HK-2 (cell line): Measurements from ENCODE around the gene CAPN7.

Experiments used
- DNase-seq: peaks from one replicate; pipeline ENCODE4 v3.0.0-alpha.2; 2018; ENCODE audit not compliant: unreplicated experiment

Gene CAPN7

GRCh38 chr3:15199493-15200105 lies 6.4 kb upstream of the CAPN7 start:
- no peak for DNase-seq

DNA sequence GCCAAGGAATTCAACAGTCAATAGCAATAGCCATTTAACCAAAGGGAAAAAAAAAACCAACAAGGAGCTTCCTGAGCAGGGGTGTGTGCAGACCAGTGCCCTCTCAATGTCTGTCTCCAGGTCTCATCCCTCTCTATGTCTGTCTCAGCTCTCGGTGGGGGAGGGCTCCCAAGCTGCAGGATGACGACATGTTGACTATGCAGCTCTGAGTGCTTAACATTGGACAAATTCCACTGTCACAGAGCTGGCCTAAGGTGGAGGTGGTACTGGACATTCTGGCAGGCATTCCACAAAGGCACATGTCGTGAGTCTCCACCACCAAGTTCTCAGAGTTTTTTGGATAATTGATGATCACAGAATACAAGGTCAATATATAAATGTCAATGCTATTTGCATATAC lies 2.0 kb upstream of the CAPN7 start:
- peak; percentile 62 for DNase-seq

GRCh38 chr3:15205482-15205933 lies 538 bp upstream of the CAPN7 start:
- no peak for DNase-seq

DNA sequence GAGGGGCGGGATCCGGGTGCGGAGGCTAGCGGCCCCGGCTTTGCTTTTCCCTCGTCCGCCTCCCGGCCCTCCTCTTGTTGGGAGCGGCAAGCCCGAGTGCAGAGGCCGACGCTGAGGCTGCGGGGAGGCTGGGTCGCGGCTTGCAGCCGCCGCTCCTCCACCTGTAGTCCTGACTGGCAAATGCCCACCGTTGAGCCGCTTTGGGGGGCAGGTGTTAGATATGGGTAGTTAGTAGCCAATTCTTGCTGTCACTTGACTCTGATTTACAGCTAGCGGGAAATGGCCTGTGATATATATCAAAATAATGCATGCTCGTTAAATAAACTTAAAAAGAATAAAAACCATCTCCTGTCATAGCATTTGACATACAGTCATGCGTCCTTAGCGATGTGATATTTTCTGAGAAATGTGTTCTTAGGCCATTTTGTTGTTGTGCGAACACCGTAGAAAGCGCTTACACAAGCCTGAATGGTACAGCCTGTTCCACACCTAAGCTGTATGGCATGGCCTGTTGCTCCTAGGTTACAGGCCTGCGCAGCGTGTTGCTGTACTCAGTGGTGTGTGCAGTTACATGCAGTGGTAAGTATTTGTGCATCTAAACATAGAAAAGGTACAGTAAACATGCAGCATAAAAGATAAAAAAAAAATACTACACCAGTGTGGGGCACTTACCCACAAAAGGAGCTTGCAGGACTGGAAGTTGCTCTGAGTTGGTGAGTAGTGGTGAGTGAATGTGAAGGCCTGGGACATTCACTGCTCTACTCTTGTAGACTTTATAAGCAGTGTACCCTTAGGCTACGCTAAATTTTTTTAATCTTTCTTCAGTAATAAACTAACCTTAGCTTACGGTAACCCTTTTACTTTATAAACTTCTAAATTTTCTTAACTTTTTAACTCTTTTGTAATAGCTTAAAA lies 873 bp downstream of the CAPN7 start:
- peak; percentile 38 for DNase-seq

DNA sequence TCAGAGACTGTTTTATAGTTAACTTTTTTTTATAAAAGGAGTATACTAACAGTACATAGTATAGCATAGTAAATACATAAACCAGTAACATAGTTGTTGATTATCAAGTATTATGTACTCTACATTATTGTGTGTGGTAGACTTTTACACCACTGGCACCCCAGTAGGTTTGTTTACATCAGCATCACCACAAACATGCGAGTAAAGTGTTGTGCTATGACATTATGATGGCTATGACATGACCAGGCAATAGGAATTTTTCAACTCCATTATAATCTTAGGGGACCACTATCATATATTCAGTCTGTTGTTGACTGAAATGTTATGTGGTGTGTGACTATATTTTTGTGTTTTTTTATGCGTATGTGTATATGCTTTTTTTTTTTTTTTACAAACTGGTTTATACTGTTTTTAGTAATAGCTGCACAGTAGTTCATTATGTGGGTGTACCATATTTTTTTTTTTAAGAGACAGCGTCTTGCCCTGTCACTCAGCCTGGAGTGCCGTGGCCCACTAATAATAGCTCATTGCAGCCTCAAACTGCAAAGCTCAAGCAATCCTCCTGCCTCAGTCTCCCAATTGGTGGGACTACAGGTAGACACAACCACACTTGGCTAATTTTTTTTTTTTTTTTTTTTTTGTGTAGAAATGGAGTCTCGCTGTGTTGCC lies 1.9 kb downstream of the CAPN7 start:
- DNase-seq: no peak

DNA sequence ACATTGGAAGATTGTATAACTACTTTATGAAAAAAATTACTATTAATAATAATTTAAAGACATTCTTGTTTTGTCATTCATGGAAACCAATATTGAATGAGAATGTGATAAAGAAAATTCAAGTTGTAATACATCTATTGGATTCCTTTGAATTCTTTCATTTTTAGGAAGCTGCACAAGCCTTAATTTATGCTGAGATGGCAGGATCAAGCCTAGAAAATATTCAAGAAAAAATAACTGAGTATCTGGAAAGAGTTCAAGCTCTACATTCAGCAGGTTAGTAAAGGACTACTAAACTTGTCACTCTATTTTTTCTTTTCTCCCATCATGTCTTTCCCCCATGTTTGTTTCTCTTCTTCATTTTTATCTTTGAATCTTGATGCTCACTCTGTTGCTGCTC lies 5.9 kb downstream of the CAPN7 start:
- no peak for DNase-seq

DNA sequence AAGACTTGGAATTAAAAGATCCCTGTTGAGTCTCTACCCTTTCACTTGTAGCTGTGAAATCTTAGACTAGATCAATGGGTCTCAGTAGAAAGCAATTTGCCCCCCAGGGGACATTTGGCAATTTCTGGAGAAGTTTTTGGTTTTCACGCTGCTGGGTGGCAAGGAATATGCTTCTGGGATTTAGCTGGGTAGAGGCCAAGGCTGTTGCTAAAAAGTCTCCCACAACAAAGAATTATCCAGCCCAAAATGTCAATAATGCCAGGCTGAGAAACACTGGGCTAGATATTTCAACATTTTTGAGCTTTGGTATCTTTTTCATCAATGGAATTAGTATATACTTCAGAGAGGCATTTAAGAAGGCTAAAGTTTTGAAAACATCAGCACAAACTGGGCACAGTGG lies 8.7 kb downstream of the CAPN7 start:
- no peak for DNase-seq

DNA sequence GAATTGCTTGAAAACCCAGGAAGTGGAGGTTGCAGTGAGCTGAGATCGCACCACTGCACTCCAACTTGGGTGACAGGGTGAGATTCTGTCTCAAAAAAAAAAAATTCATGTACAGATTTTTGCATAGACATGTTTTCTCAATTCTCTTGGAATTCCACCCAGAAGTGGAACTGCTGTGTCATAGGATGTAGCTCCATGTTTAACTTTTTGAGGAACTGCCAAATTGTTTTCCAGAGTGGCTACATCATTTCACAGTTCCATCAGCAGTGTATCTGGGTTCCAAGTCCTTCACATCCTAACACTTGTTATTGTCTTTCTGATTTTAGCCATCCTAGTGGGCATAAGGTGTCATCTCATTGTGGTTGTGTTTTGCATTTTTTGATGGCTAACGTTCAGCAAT lies 9.9 kb downstream of the CAPN7 start:
- no peak for DNase-seq

- no peak for DNase-seq
These were observed 10.5 kb downstream of the CAPN7 start for GRCh38 chr3:15216501-15216900.

GRCh38 chr3:15217011-15217671 lies 11.1 kb downstream of the CAPN7 start:
- DNase-seq: no peak

- DNase-seq: no peak
These were observed 11.8 kb downstream of the CAPN7 start for GRCh38 chr3:15217841-15218267.

DNA sequence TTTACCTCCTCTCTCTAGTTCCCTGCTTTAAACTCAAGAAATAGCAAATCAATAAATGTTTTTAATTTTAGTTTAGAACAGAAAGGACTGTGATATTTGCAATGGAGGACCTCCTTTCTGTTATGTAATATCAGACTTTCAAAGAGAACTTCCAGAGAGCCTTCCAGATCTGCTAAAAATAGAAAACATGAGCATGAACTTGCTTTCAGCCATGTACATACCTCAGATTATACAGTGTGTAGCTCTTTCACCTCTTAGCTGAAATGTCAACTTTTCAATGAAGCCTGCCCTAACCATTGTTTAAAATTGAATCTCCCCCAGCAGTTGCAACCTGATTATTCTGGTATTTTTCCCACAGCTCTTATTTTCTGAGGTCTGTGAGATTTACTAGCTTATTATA lies 12.6 kb downstream of the CAPN7 start:
- DNase-seq: no peak

DNA sequence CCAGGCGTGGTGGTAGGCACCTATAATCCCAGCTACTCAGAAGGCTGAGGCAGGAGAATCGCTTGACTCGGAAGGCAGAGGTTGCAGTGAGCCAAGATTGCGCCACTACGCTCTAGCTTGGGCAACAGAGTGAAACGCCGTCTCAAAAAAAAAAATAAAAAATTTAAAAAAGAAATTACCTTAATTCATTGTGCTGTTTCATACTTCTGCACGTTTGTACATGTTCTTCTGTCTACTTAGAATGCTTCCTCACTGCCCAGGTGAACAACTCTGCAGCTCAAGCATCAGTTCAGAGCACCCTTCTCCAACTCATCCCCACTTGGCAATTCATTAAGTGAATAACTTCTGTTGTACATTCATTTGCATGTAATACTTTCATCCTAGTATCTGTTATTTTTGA lies 14.0 kb downstream of the CAPN7 start:
- no peak for DNase-seq

GRCh38 chr3:15220661-15221060 lies 14.6 kb downstream of the CAPN7 start:
- DNase-seq: no peak

- DNase-seq: no peak
These were observed 15.7 kb downstream of the CAPN7 start for GRCh38 chr3:15221574-15222217.

DNA sequence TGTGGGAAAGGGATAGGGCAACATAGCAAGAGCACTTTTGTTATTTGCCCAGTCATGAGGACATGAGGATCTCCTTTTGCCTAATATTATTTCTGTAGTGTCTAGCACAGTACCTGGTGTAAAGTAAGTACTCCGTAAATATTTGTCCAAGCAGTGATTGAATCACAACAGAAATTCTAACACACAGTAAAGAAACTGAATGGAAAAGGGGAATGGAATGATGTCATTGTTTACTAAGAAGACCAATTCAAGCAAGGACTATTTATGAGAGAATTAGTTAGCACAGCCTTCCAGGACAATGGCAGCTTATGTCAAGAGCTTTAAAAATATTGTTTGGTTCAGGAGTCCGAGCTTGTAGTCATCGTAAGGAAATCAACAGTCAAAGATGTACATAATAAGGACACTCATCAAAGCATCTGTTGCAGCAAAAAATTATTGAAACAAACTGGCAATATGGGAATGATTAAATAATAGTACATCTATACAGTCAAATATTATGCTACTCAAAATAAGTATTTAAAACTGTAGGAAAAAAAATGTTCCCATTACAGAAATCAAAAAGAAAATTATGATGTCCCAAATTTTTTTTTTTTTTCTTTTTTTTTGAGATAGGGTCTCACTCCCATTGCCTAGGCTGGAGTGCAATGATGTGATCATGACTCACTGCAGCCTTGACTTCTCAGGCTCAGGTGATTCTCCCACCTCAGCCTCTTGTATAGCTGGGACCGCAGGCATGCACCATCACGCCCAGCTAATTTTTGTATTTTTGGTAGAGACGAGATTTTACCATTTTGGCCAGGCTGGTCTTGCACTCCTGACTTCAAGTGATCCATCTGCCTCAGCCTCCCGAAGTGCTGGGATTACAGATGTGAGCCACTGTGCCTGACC lies 17.9 kb downstream of the CAPN7 start:
- DNase-seq: no peak

DNA sequence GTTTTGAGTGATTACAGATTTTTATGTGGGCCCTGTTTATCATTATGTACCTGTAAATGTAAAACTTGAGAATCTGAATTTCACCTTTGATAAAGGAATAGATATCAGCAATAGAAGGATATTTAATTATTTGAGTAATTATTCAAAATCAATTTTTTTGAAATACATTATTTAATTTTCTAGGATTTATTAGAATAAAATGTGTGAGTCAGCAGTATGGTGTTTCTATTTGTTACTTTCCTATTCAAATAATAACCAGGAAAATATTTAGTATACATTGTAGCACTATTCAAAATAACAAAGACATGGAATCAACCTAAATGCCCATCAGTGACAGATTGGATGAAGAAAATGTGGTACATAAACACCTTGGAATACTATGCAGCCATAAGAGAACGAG lies 22.1 kb downstream of the CAPN7 start:
- no peak for DNase-seq

GRCh38 chr3:15229262-15229661 lies 23.2 kb downstream of the CAPN7 start:
- no peak for DNase-seq

DNA sequence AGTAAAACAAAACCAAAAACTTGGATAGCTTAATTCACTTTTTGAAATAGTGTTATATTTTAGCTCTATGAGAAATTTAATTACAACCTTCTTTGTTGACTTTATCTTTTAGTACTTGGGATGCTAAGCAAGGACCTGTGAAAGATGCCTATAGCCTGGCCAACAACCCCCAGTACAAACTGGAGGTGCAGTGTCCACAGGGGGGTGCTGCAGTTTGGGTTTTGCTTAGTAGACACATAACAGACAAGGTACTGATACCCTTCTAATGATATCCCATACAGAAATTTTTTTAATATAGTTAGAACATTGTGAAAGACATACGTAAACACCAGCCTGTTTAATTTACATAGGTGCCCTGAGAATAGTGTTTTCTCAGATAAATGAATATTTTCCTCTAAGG lies 35.3 kb downstream of the CAPN7 start:
- no peak for DNase-seq

DNA sequence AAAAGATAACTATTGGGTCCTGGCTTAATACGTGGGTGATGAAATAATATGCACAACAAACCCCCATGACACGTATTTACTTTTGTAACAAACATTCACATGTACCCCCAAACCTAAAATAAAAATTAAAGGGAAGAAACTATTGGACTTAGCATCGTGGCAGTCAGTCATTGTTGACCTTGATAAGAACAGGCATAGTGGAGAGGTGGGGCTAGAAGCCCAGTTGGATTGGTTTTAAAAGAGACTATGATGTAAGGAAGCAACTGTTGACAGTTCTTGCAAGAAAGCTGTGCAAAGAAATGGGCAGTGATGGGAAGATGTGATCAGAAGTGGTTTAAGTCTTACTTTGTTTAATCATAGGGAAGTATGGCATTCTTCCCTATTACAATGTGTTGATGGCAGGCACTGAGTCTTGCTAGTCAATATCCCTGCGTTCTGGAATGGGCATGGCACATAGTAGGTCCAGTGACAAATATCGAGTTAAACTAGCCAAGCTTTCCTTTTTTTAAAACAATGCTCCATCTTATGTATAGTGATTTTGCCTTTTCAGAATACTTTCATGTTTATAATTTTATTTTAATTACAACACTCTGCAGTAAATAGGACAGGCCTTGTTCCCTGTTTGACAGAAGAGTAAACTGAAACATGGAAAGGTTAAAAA lies 37.9 kb downstream of the CAPN7 start:
- no peak for DNase-seq
